ENCODE data around the gene CAMK1D.

DNA sequence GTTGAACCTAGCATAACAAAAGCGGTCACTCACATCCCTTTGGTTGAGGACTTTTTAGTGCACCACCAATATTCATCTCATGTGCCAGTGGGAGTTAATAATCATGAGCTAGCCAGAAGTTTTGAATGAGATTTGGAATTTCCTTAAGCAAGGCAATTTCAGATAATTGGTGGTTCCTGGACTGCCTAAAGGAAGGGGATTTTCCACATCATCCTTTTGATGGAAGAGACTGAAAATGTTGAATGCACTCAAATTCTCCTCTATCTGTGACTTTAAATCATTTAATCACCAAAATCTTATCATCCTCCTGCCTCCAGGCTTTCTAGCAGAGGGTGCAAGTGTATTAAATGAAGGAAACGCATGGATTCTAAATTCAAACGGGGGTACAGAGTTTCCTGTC, 391.5 kb downstream of the CAMK1D start:
- TF ChIP-seq, protein P1, sequence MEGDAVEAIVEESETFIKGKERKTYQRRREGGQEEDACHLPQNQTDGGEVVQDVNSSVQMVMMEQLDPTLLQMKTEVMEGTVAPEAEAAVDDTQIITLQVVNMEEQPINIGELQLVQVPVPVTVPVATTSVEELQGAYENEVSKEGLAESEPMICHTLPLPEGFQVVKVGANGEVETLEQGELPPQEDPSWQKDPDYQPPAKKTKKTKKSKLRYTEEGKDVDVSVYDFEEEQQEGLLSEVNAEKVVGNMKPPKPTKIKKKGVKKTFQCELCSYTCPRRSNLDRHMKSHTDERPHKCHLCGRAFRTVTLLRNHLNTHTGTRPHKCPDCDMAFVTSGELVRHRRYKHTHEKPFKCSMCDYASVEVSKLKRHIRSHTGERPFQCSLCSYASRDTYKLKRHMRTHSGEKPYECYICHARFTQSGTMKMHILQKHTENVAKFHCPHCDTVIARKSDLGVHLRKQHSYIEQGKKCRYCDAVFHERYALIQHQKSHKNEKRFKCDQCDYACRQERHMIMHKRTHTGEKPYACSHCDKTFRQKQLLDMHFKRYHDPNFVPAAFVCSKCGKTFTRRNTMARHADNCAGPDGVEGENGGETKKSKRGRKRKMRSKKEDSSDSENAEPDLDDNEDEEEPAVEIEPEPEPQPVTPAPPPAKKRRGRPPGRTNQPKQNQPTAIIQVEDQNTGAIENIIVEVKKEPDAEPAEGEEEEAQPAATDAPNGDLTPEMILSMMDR (IDR thresholded peaks at IDR 0.05; ENCODE audit: low read depth, low read length) = no peak
- TF ChIP-seq, protein P2, sequence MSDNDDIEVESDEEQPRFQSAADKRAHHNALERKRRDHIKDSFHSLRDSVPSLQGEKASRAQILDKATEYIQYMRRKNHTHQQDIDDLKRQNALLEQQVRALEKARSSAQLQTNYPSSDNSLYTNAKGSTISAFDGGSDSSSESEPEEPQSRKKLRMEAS (IDR thresholded peaks at IDR 0.05; ENCODE audit: low read depth, low read length) = no peak
- TF ChIP-seq POLR2A (IDR thresholded peaks at IDR 0.05; ENCODE audit: extremely low read depth, insufficient read length) (no peak), MYC (IDR thresholded peaks at IDR 0.05; ENCODE audit: low read depth, low read length) (no peak)

Data from NB4 (cell line).